HCT116 (cell line): ENCODE data around the gene RNH1. TPM values are rescaled to one million over a fixed set of nuclear protein-coding genes. Genes with fewer than 3 reads are reported as not detected.

ENCODE experiments used
- ATAC-seq: fragments of 200-7000 bp; cut with Tn5 transposase; 2 replicates; pipeline ENCODE4 v1.9.1; 2020; ENCODE audit warnings: mild to moderate bottlenecking, moderate library complexity
- BruUV-seq: library from RNA; stranded (reverse); fragments of 400-500 nt; replicated peaks from 2 replicates; lab custom pipeline; 2021; lab: Mats Ljungman, UMichigan
- CTCF ChIA-PET: fragments of 300-600 bp; sonication (Branson Sonifier 250); formaldehyde crosslinking; loops from one replicate; lab custom pipeline; 2021; ENCODE audit warnings: antibody characterized with exemption; lab: Charles Lee
- POLR2A ChIA-PET: fragments of 300-600, 350-600 bp; sonication (Branson Sonifier 250); formaldehyde crosslinking; loops from one replicate; lab custom pipeline; 2021; ENCODE audit warnings: antibody characterized with exemption; lab: Charles Lee
- RAD21 ChIA-PET, 2 experiments: fragments of 300-600 bp; sonication (Branson Sonifier 250); formaldehyde crosslinking; loops; one replicate each; lab custom pipeline; 2023; ENCODE audit warnings: low total read pairs in 2 of 2; ENCODE audit not compliant: uncharacterized antibody in 2 of 2, unreplicated experiment in 2 of 2, low non-redundant PET in 1 of 2; lab: Charles Lee
- DNase-seq: peaks from one replicate; pipeline ENCODE4 v3.0.0-alpha.2; 2010; ENCODE audit warnings: low read depth, low spot score
- H2AFZ ChIP-seq: fragments of 200-600 bp; shearing (Covaris generic), sonication (generic); 2 replicates; pipeline ENCODE4 v1.6.1; 2017; ENCODE audit warnings: low read depth, mixed run types, mixed read lengths, antibody characterized with exemption, low read length; ENCODE audit not compliant: poor library complexity, severe bottlenecking
- H3K27ac ChIP-seq: 2 replicates; pipeline ENCODE4 v1.5.1; 2012; ENCODE audit warnings: low read depth, low read length
- H3K27me3 ChIP-seq: fragments of 200-600 bp; sonication (generic); 2 replicates; pipeline ENCODE4 v1.6.1; 2016; ENCODE audit warnings: mixed run types, low read length, mixed read lengths; ENCODE audit not compliant: insufficient read depth
- H3K36me3 ChIP-seq, 2 experiments: fragments of 200-500 bp in 1 of 2; fragments of 200-600 bp in 1 of 2; sonication (Bioruptor generic) in 1 of 2; sonication (generic) in 1 of 2; 2 replicates each; pipeline versions ENCODE4 v1.5.1 to v1.6.1; 2014 to 2016; ENCODE audit warnings: low read length in 2 of 2, inconsistent platforms in 1 of 2, mixed read lengths in 1 of 2, mixed run types in 1 of 2; ENCODE audit not compliant: insufficient read depth in 2 of 2, control insufficient read depth in 1 of 2
- H3K4me1 ChIP-seq, 2 experiments: fragments of 200-600 bp in 1 of 2; sonication (generic) in 1 of 2; 2 replicates each; pipeline versions ENCODE4 v1.5.1 to v1.6.1; 2012 to 2017; ENCODE audit warnings: low read length in 2 of 2, inconsistent platforms in 1 of 2, mild to moderate bottlenecking in 1 of 2, mixed read lengths in 1 of 2, mixed run types in 1 of 2, moderate library complexity in 1 of 2; ENCODE audit not compliant: insufficient read depth in 2 of 2, control insufficient read depth in 1 of 2
- H3K4me2 ChIP-seq: fragments of 200-600 bp; sonication (generic); 2 replicates; pipeline ENCODE4 v1.6.1; 2017; ENCODE audit warnings: mixed run types, low read length, mixed read lengths
- H3K4me3 ChIP-seq, 2 experiments: fragments of 200-600 bp in 1 of 2; sonication (generic) in 1 of 2; replicated peaks in 1 of 2; 2 replicates each; pipeline ENCODE4 v1.5.1; 2011 to 2016; ENCODE audit warnings: low read length in 2 of 2, control low read depth in 1 of 2, low read depth in 1 of 2, mild to moderate bottlenecking in 1 of 2, mixed read lengths in 1 of 2, mixed run types in 1 of 2
- H3K79me2 ChIP-seq: fragments of 200-600 bp; sonication (generic); 2 replicates; pipeline ENCODE4 v1.6.1; 2017; ENCODE audit warnings: mild to moderate bottlenecking, mixed run types, low read length, moderate library complexity, mixed read lengths; ENCODE audit not compliant: insufficient read depth
- H3K9ac ChIP-seq: fragments of 200-600 bp; sonication (generic); 2 replicates; pipeline ENCODE4 v1.6.1; 2016; ENCODE audit warnings: low read length, mixed read lengths
- H3K9me2 ChIP-seq: fragments of 200-600 bp; sonication (generic), shearing (Covaris generic); 2 replicates; pipeline ENCODE4 v1.6.1; 2017; ENCODE audit warnings: mixed run types, mild to moderate bottlenecking, moderate library complexity; ENCODE audit not compliant: insufficient read depth
- H3K9me3 ChIP-seq, 2 experiments: fragments of 200-500 bp in 1 of 2; fragments of 200-600 bp in 1 of 2; sonication (Bioruptor generic) in 1 of 2; sonication (generic) in 1 of 2; 2 replicates each; pipeline ENCODE4 v1.6.1; 2014 to 2017; ENCODE audit warnings: low read length in 2 of 2, mixed read lengths in 2 of 2, inconsistent platforms in 1 of 2, low read depth in 1 of 2, mild to moderate bottlenecking in 1 of 2, mixed run types in 1 of 2, moderate library complexity in 1 of 2; ENCODE audit not compliant: control insufficient read depth in 1 of 2, insufficient read depth in 1 of 2
- H4K20me1 ChIP-seq: fragments of 200-600 bp; sonication (generic), shearing (Covaris generic); 2 replicates; pipeline ENCODE4 v1.6.1; 2017; ENCODE audit warnings: mixed run types, mild to moderate bottlenecking, moderate library complexity; ENCODE audit not compliant: insufficient read depth
- CBX3 ChIP-seq: IDR thresholded peaks from 2 replicates; pipeline ENCODE4 v1.6.1; 2012; ENCODE audit warnings: low read depth
- CEBPB ChIP-seq: IDR thresholded peaks from 2 replicates; pipeline ENCODE4 v1.6.1; 2012; ENCODE audit warnings: low read depth
- ELF1 ChIP-seq: IDR thresholded peaks from 2 replicates; pipeline ENCODE4 v1.6.1; 2012; ENCODE audit warnings: low read depth, borderline replicate concordance
- FOSL1 ChIP-seq: IDR thresholded peaks from 2 replicates; pipeline ENCODE4 v1.6.1; 2012; ENCODE audit warnings: low read depth
- JUND ChIP-seq: IDR thresholded peaks from 2 replicates; pipeline ENCODE4 v1.6.1; 2012
- POLR2A ChIP-seq: IDR thresholded peaks from 2 replicates; pipeline ENCODE4 v1.7.0; 2011; ENCODE audit warnings: borderline replicate concordance; ENCODE audit not compliant: insufficient read depth, insufficient read length; ENCODE audit errors: extremely low read depth
- SP1 ChIP-seq: IDR thresholded peaks from 2 replicates; pipeline ENCODE4 v1.6.1; 2012; ENCODE audit warnings: low read depth
- SRF ChIP-seq: IDR thresholded peaks from 2 replicates; pipeline ENCODE4 v1.6.1; 2012; ENCODE audit warnings: low read depth
- TCF7L2 ChIP-seq: IDR thresholded peaks from 2 replicates; pipeline ENCODE4 v1.7.0; 2011; ENCODE audit warnings: borderline replicate concordance, inconsistent platforms; ENCODE audit not compliant: insufficient read depth, insufficient read length; ENCODE audit errors: extremely low read depth
- ZBTB33 ChIP-seq: IDR thresholded peaks from 2 replicates; pipeline ENCODE4 v1.6.1; 2011; ENCODE audit warnings: mild to moderate bottlenecking, low read length, moderate library complexity; ENCODE audit not compliant: insufficient replicate concordance; ENCODE audit errors: extremely low read depth
- ZFX ChIP-seq: fragments of 450-650 bp; IDR thresholded peaks from 2 replicates; pipeline ENCODE4 v1.6.1; 2017
- ZNF274 ChIP-seq: fragments of 200-500 bp; sonication (Bioruptor generic); IDR thresholded peaks from 2 replicates; pipeline ENCODE4 v1.6.1; 2014; ENCODE audit warnings: mild to moderate bottlenecking, low read depth, low read length, inconsistent platforms
- intact Hi-C: fragments of 100-400 bp; cut with micrococcal nuclease; formaldehyde crosslinking; loops from 2 replicates; pipeline ENCODE4 v1.10.0; 2022
- total RNA-seq: library from RNA; stranded (reverse); gene quantifications from one replicate; pipeline ENCODE4 v1.2.1, GENCODE V29; 2021; ENCODE audit not compliant: unreplicated experiment

RNH1 gene
- total RNA-seq, 1 experiment from 2014 or later: 120 TPM

GRCh38 chr11:531919-532526, 25.0 kb upstream of the RNH1 start:
- ChIA-PET POLR2A (no interaction called here), RAD21 (no interaction called here), CTCF (no interaction called here)
- no peak for ATAC-seq
- intact Hi-C loops: no loop called here
- Histone ChIP-seq H3K27me3 (no peaks in the 10 kb centered on the region), H3K4me1 (peaks cover 6 to 18% of the 10 kb centered on the region in 2 experiments; a peak in 3 of 4 replicates), H3K4me2 (no peak overlapping the region), H3K36me3 (peaks cover 0 to 26% of the 10 kb centered on the region in 2 experiments; a peak in 2 of 4 replicates), H3K4me3 (no peak overlapping the region), H2AFZ (no peak overlapping the region), H4K20me1 (no peaks in the 10 kb centered on the region), H3K79me2 (peaks cover 26% of the 10 kb centered on the region), H3K9me3 (no peaks in the 10 kb centered on the region), H3K27ac (no peak overlapping the region), H3K9me2 (no peaks in the 10 kb centered on the region), H3K9ac (no peak overlapping the region)
- no peak for DNase-seq
- BruUV-seq: no TSS peak
- TF ChIP-seq ELF1: no peak
- no peak for TF ChIP-seq ZBTB33
- no peak for TF ChIP-seq POLR2A
- no peak for TF ChIP-seq JUND
- TF ChIP-seq SP1: no peak
- no peak for TF ChIP-seq CBX3
- no peak for TF ChIP-seq SRF
- no peak for TF ChIP-seq ZFX
- TF ChIP-seq CEBPB: no peak
- no peak for TF ChIP-seq ZNF274
- no peak for TF ChIP-seq TCF7L2
- no peak for TF ChIP-seq FOSL1
